HG03354 (cell line): Measurements from ENCODE around the gene MBNL2.

Experiments
- ATAC-seq: cut with Tn5 transposase; IDR thresholded peaks from one replicate; pipeline ENCODE4 v1.9.1; 2021; ENCODE audit warnings: mild to moderate bottlenecking; ENCODE audit not compliant: unreplicated experiment, poor library complexity, severe bottlenecking

MBNL2 gene

GRCh38 chr13:97387485-97387839, 165.3 kb downstream of the MBNL2 start:
- no peak for ATAC-seq

- no peak for ATAC-seq
These were observed 165.8 kb downstream of the MBNL2 start for GRCh38 chr13:97387890-97388289.

GRCh38 chr13:97388373-97388772, 166.2 kb downstream of the MBNL2 start:
- ATAC-seq = no peak

- ATAC-seq = no peak
These were observed 168.9 kb downstream of the MBNL2 start for GRCh38 chr13:97390941-97391600.

GRCh38 chr13:97392020-97392419, 169.9 kb downstream of the MBNL2 start:
- ATAC-seq = no peak

- ATAC-seq = no peak
These were observed 172.4 kb downstream of the MBNL2 start for GRCh38 chr13:97394542-97394941.

GRCh38 chr13:97395447-97396136, 173.5 kb downstream of the MBNL2 start:
- ATAC-seq = no peak

GRCh38 chr13:97397267-97397666, 175.1 kb downstream of the MBNL2 start:
- ATAC-seq = no peak

- ATAC-seq = no peak
These were observed 179.3 kb downstream of the MBNL2 start for GRCh38 chr13:97401421-97401820.

GRCh38 chr13:97403893-97404750, 182.0 kb downstream of the MBNL2 start:
- ATAC-seq = peak; percentile 83

- ATAC-seq = no peak
These were observed 185.4 kb downstream of the MBNL2 start for GRCh38 chr13:97407540-97407939.

- no peak for ATAC-seq
These were observed 186.8 kb downstream of the MBNL2 start for GRCh38 chr13:97408938-97409337.

GRCh38 chr13:97411984-97412383, 189.9 kb downstream of the MBNL2 start:
- ATAC-seq = no peak

- ATAC-seq = no peak
These were observed 191.6 kb downstream of the MBNL2 start for GRCh38 chr13:97413694-97414093.

GRCh38 chr13:97414392-97414791, 192.3 kb downstream of the MBNL2 start:
- no peak for ATAC-seq

- ATAC-seq = no peak
These were observed 195.6 kb downstream of the MBNL2 start for GRCh38 chr13:97417698-97418097.

GRCh38 chr13:97422118-97423054, 200.3 kb downstream of the MBNL2 start:
- ATAC-seq = no peak

GRCh38 chr13:97423300-97424045, 201.3 kb downstream of the MBNL2 start:
- ATAC-seq = no peak

- no peak for ATAC-seq
These were observed 203.5 kb downstream of the MBNL2 start for GRCh38 chr13:97425590-97425989.
